AG08395 (cell line): ENCODE results near the gene MGAT3.

Experiments used
- DNase-seq: peaks from one replicate; pipeline ENCODE4 v3.0.0; 2012; ENCODE audit warnings: mixed read lengths, low spot score

The MGAT3 gene

DNA sequence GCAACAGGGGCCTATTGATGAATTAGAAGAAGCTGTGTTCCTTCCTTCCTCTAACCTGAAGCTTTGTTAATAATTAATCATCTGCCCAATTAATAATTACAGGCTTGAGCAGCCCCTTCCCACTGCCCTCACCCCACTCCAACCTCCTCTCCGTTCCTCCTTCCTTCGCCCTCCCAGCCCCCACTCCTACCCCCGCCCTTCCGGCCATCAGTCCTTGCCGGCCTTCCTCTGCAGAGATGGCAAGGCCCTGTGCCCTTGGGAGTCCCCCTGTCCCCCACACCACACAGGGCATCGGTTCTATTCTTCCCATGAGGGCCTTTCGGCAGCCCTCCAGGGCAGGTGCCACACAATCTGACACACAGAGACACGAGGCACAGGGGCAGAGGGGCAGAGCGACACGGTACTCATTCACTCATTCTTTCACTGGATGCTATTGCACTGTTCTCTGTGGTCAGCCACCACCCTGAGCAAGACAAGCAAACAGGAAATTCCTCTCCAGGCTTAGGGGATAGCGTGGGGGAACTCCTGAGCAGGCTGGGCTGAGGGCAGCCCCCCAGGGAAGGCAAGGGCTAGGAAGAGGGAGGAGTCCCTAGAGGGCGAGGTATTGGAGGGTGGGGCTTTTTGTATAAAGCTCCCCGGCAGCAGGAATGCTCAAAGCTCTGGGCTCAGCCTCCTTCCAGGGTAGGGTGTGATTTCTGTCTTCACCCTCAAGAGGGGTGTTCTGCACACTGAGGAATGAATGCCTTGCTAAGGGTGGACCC, 14.7 kb downstream of the MGAT3 start:
- peak; percentile 56 for DNase-seq

DNA sequence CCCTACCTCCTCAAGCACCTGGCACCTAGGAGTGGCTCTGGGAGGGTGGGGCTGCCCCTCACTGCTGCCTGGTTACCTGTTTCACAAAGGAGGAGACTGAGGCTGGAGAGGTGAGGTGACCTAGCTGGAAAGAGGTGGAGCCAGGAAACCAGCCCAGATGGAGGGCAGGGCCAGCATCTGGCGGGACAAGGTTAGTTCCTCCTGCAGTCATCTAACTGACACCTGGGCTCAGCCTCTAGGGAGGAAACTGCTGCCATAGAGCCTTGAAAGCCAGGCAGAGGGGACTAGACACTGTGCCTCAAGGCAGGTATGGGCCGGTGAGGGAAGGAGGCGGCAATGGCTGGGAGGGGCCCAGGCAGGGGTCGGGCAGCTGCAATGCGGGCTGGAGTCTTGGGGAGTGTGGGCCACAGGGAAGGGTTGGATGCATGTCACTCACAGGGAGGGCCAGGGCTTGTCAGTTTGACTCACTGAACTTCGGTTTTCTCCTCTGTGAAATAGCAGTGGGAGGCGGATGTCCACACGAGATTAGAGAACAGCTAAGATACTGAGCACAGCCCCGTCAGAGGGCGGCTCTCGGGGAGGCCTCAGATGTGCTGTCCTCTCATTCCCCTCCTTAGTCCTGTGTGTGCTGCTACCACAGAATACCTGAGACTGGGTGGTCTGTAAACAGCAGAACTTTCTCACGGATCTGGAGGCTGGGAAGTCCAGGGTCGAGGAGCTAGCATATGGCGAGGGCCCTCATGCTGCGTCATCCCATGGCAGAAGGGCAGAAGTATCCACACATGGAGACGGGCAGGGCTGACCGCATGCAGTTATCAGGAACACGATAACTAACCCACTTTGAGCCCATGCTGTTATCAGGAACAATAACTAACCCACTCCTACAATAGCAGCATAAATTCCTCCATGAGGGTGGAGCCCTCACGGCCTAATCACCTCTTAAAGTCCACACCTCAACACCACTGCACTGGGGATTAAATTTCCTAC, 16.1 kb downstream of the MGAT3 start:
- no peak for DNase-seq

DNA sequence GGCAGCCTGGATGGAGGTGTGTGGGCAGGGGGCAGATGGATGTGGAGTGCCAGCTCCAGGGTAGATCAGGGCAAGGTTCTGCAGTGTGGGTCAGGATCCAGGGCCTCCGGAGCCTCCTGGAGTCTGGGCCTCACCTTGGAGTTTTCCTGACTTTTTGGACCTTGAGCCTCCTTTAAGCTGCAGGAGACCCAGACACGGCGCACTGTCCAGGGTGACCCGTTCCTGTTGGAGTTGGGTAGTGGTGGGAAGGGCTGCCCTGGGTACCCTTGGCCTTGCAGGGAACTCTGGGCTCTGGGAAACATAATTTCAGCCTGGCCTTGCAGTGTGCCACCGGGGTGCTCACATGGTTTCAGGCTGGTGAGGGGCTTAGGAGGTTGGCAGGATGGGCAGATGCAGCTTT, 17.0 kb downstream of the MGAT3 start:
- no peak for DNase-seq

DNA sequence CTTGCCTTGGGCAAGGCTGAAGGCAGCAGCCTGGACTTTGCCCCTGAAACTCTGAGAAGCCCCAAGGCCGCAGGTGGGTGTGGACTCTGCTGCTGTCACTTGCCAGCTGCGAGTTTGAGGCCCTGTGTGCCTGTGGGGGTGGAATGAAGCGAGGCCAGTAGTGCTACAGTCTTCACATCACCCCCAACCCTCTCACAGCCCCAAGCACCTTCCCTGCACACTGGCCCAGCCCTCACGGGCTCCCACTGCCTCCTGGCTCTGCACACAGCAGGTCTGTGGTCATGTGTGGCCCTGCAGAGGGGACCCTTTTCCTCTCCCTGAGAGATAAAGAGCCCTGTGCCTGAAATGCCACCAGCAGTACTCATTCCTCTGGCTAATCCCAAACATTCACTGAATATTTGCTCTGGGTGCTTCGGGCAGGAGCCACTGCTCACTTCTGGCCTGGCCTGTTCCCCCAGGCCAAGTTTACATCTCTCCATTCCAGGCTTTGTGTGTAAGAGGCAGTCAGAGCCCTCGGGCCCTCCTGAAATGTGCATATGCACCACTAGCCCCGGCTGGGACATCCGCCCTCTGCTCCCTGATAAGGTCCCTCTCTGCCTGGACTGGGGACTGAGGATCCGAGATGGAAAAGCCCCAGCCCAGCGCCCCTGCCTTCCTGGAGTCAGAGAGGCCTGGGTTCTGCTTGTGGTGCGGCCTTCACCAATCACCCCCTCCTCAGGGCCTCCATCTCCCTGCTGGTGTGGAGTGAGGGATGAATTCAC, 17.7 kb downstream of the MGAT3 start:
- peak; percentile 49 for DNase-seq

DNA sequence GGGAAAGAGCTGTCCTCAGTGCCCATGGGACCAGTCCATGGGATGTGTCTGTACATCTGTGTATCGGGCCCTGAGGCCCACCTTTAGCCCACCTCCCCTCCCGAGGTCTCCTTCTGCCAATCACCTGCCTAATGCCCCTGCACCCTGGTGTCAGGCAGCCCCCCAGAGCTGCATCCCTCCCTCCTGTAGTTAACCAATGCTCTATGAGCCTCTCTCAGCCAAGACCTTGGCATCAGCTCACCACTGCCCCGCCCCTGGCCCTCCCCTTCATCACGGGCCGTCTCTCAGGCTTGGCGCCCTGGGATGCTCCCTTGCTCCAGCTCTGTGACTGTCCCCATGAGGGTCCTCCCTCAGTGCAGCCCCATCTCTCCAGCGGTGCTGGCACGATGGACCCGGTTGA, 18.5 kb downstream of the MGAT3 start:
- DNase-seq = no peak

DNA sequence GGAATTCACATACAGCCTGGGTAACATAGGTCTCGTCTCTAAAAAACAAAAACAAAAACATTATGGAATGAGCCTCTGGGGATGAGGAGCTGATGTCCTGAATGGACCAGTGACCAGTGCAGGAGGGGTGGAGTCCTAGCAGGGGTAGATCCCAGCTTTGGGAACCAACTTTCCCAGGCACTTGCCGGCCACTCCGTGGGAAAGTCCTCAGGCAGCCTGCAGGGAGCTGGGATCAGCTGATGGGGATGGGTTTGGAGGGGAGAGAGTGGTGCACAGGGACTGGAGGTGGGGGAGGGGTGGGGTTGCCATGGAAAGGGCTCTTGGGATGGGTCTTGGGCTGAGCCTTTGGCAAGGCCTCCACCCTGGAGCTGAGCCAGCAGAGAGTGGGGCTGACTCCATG, 19.1 kb downstream of the MGAT3 start:
- DNase-seq = no peak

DNA sequence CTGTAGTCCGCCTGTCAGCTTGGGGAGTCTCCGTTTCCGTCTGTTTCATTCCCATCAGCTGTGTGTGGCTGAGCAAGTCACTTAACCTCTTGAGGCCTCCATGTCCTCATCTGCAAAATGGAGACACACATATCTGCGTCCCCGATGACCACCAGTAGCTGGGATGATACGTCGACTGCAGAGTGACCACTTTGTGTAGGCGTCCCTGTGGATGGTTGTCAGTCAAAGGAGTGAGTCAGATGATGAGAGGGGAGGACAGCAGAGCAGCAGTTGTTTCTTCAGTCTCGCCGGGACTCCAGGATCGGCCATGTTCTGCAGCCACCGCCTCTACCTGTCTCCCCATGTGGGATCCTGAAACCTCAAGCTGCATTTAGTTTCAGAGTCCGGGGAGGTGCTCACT, 19.9 kb downstream of the MGAT3 start:
- DNase-seq = no peak

DNA sequence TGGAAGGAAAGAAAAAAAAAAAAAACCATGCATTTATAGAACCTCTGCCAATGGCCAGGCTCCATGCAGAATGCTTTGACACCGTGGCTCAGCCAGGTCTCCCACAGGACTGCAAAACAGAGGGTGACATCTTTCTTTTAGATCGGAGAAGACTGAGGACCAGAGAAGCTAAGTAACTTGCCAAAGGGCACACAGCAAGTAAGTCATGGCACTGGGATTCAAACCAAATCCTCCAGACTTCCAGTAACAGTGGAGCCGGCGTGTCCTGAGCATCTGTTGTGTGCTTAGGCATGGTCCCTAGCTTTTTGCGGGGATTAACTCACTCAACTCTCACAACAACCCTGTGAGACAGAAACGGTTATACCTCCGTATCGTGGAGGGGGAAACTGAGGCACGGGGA, 20.7 kb downstream of the MGAT3 start:
- no peak for DNase-seq

DNA sequence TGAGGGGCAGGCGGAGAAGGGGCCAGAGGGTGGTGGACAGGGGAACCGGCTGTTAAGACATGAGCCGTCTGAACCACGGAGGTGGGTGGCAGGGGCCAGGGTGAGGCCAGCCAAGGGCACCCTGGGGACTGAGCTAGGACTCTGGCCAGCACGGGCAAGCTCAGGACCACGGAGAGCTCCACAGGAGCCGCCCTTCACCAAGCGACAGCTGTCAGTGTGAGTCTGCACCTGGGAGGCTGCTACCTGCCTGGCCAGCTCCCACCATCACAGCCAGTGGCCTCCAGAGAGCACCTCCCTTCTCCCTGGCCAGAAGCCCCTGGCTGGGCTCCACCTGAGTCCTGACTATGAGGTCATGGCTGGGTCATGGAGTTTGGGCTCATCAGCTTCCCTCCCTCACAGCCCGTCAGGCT, 21.6 kb downstream of the MGAT3 start:
- no peak for DNase-seq

DNA sequence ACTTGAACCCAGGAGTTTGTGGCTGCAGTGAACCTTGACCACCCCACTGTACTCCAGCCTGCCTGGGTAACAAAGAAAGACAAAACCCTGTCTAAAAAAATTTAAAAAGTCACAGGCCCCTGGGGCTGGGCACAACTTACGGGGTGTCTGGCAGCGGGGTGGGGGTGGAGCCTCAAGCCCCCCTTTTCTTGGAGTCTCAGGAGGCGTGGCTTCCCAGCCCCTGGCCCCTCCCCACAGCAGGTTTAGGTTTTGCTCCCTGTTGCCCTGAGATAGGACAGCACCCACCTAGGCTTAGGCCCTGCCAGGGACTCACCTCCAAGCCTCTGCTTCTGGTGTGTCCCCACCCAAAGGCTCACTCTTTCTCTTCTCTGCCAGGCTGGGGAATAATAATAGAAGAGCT, 22.4 kb downstream of the MGAT3 start:
- DNase-seq = no peak

DNA sequence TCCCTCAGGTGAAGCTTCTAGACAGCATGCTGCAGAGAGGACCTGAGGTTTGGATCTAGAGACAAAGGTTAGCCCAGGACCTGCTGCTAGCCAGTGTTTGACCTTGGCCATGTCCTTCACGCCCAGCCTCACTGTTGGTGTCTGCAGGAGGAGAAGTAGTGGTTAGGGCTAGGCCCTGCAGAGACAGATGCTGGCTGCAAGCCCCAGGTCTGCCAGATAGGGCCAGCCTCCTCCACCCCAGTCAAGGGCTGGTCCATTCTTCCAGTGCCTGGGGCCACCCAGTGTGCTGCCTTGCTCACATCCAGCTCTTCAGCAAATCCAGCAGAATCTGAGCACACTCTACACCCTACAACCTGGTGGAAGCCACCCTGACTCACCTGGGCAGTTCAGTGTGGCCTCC, 23.7 kb downstream of the MGAT3 start:
- DNase-seq = no peak

DNA sequence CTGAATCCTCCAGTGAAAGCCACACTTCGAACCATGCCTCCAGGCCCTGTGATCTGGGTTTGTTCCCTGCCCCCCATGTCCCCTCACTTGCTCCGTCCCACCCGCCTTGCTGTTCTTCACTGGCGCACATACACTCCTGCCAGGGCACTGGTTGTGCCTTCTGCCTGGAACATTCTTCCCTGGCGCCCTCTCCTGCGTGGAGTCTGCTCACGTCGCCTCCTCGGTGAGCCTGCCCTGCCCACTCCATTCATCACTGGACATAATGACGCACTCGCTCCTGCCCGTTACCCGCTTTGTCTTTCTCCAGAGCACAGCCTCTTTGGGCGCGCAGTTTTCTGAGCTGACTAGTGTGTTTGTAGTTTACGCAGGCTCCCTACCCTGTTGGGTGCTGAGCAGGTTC, 24.2 kb downstream of the MGAT3 start:
- DNase-seq = no peak

DNA sequence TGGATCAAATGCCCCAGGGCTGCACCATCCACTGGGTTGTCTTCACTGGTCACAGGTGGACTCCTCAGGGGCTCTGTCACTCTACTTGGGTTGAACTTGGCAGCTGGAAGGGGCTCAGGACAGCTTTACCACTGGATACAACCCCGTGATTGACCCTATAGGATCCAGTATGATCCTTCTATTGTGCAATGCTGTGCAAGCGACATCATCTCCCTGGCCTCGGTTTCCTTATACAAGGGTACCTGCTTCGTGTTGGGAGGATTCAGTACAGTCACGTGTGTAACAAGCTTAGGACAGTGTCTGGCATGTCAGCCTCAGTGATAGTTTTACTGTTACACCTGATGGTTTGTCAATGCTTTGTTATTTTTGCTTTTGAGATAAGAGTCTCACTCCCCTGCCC, 24.8 kb downstream of the MGAT3 start:
- DNase-seq = no peak

DNA sequence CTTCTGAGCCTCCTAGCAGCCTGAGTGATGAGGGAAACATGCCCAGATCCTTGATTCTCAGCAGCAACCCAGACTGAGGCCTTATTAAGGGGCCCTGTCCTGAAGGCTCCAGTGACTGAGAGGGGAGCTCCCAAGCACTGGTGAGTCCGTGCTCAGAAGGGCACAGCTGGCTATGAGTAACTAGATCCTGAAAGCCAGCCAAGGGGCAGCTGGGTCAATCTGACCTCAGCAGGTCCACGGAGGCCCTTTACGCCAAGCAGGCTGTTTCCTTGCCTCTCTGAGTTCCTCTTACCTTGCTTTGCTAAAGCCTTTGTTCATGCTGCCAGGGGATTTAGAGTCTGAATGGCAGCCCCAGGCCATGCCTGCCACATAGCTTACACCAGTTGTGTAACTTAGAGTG, 26.0 kb downstream of the MGAT3 start:
- DNase-seq = no peak

DNA sequence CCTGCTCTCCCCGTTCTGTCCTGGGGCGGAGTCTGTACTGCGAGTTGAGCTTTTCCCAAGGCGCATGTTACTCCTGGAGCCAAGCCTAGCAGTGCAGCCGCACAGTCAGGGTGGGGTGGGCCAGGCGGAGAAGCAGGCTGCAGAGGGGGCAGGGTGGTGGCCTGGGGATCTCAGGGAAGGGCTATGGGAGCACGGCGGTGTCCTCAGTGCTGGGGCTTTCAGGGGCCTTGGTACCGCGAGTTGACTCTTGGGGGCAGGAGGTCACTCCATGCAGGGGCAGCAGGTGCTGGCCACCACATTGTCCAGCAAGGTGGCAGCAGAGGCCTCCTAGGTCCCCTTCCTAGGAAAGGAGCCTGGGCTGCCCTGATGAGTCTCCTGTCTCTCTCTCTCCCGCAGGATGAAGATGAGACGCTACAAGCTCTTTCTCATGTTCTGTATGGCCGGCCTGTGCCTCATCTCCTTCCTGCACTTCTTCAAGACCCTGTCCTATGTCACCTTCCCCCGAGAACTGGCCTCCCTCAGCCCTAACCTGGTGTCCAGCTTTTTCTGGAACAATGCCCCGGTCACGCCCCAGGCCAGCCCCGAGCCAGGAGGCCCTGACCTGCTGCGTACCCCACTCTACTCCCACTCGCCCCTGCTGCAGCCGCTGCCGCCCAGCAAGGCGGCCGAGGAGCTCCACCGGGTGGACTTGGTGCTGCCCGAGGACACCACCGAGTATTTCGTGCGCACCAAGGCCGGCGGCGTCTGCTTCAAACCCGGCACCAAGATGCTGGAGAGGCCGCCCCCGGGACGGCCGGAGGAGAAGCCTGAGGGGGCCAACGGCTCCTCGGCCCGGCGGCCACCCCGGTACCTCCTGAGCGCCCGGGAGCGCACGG, 30.4 kb downstream of the MGAT3 start:
- no peak for DNase-seq

DNA sequence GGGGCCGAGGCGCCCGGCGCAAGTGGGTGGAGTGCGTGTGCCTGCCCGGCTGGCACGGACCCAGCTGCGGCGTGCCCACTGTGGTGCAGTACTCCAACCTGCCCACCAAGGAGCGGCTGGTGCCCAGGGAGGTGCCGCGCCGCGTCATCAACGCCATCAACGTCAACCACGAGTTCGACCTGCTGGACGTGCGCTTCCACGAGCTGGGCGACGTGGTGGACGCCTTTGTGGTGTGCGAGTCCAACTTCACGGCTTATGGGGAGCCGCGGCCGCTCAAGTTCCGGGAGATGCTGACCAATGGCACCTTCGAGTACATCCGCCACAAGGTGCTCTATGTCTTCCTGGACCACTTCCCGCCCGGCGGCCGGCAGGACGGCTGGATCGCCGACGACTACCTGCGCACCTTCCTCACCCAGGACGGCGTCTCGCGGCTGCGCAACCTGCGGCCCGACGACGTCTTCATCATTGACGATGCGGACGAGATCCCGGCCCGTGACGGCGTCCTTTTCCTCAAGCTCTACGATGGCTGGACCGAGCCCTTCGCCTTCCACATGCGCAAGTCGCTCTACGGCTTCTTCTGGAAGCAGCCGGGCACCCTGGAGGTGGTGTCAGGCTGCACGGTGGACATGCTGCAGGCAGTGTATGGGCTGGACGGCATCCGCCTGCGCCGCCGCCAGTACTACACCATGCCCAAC, 31.2 kb downstream of the MGAT3 start:
- no peak for DNase-seq

DNA sequence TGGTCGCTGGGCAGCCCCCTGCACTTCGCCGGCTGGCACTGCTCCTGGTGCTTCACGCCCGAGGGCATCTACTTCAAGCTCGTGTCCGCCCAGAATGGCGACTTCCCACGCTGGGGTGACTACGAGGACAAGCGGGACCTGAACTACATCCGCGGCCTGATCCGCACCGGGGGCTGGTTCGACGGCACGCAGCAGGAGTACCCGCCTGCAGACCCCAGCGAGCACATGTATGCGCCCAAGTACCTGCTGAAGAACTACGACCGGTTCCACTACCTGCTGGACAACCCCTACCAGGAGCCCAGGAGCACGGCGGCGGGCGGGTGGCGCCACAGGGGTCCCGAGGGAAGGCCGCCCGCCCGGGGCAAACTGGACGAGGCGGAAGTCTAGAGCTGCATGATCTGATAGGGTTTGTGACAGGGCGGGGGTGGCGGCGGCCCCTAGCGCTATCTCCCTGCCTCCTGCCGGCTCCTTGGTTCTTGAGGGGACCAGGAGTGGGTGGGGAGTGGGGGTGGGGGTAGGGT, 31.8 kb downstream of the MGAT3 start:
- no peak for DNase-seq

DNA sequence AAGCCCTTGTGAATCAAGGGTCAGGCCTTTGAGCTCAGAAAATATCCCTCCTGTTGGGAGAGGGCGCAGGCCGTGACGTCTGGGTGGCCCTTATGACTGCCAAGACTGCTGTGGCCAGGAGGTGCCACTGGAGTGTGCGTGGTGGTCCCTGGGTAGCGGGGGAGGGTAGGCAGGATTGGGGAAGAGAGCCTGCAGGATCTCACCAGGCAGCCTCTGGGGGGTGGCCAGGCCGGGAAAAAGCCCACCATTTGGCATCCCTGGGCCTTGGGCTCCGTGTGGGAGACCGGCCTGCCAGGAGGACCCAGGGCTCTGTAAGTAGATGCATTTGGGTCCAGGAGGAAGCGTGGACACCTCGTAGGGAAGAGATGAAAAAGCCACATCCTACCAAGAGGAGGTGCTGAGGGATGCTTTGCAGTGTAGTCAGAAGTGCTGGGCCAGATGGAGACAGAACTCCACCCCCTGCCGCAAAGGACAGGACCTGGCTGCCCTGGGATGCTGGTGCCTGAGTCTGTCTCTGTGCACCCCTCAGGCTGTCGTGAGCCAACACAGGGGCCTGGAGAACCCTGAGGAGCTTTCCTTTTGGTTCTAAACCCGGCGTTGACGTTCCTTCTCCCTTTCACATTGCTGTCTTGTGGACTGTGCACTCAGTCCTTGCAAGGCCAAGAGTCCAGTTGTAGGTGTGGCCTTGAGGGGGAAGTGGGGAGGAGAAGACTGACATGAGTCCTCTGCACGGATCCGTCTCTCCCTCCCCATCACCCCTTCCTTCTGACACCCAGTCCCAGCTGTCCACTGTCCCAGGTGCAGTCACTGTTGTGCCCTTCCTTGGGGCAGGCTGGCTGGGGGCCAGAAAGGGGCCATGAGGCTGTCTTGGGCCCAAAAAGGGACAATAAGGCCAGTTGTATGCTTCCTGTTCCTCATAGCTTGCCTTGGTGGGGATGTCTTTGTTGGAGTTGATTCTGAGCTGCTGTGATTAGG, 32.6 kb downstream of the MGAT3 start:
- DNase-seq = no peak

DNA sequence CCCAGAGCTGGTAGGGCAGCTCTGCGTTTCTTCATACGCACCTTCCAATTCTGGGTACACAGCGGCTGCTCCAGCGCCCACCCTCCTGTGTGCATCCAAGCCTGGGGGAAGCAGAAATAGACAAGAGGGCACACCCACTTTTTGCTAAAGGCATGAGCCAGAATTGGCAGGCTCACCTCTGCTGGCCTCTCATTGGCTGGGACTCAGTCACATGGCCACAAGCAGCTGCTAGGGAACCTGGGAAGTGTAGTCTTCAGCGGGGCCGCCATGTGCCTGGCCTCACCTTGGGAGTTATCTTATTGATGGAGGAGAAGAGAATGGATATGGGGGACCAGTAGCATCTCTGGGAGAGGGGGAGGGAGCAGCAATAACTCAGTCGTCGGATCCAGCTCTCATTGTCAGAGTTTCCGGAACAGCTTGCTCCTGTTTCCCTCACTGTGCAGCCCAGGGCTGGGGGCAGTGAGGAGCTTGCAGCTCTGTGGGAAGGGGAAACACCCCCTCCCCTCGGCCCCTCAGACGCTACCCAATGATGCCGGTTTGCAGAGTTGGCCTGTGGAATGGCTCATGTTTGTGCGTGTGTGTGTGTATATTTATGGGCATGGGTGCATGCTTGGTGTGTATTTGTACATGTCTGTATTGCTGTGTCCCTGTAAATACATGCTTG, 33.5 kb downstream of the MGAT3 start:
- peak; percentile 92 for DNase-seq
